HG02885 (cell line): ENCODE data around the gene AP4B1.
A peak's percentile ranks its signal among the peaks of the same experiment; 100 is the strongest.

Experiments used
- ATAC-seq: cut with Tn5 transposase; IDR thresholded peaks from one replicate; pipeline ENCODE4 v1.9.1; 2021; ENCODE audit warnings: mild to moderate bottlenecking; ENCODE audit not compliant: unreplicated experiment, poor library complexity

The AP4B1 gene

DNA sequence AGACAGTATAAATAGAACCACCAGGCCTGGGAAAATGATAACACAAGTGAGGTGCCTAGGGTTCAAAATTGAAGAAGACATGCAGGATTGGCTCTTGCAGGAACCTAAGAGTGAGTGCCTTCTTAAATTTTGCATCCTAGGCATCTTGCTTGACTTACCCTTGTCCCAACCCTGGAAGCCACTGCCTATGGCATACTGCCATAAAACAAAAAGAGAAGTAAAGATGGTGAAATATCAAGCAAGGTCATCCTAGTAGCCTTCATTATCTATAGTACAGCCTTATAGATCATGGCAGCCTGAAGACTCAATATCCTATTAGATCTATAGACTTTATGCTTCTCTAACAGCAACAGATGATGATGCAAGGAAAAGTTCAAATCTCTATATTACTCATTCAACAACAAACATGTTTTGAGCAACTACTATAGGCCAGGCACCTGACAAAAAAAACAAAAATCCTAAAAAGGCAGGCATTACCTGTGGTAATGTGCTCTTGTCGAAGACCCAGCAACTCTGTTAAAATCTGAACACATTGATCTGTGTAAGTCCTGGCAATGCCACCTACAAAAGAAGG, 6.3 kb downstream of the AP4B1 start:
- ATAC-seq, result no peak

DNA sequence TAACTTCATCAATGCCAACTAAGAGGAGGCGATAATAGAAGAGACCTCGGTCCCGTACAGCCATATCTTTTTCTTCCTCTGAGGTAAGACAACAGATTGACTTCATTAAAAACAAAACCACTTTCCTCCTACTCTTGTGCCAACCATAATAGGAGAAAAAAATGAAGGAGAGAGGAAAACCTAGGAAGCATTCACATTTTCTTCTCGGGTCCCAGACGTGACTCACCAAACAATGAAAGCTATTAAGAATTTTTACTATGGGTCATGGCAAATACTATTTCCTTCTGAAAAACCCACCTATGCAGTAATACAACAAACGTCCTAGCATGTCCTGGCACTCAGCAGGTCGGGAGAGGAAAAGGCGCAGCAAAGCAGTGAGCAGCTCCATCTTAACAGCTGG, 8.6 kb downstream of the AP4B1 start:
- ATAC-seq, result no peak

GRCh38 chr1:113895098-113895497, 9.5 kb downstream of the AP4B1 start:
- ATAC-seq, result no peak

DNA sequence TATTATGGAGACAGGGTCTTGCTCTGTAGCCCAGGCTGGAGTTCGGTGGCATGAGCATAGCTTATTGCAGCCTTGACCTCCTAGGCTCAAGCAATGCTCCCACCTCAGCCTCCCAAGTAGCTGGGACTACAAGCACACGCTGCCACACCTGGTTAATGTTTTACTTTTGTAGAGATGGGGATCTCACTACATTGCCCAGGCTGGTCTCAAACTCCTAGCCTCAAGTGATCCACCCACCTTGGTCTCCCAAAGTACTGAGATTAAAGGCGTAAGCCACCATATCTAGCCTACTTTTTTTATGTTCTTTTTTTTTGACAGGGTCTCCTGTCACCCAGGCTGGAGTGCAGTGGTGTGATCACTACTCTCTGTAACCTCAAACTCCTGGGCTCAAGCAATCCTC, 11.3 kb downstream of the AP4B1 start:
- ATAC-seq, result no peak

- ATAC-seq, result no peak
Measured at GRCh38 chr1:113891631-113892220, 12.9 kb downstream of the AP4B1 start.

GRCh38 chr1:113890816-113891215, 13.8 kb downstream of the AP4B1 start:
- no peak for ATAC-seq

DNA sequence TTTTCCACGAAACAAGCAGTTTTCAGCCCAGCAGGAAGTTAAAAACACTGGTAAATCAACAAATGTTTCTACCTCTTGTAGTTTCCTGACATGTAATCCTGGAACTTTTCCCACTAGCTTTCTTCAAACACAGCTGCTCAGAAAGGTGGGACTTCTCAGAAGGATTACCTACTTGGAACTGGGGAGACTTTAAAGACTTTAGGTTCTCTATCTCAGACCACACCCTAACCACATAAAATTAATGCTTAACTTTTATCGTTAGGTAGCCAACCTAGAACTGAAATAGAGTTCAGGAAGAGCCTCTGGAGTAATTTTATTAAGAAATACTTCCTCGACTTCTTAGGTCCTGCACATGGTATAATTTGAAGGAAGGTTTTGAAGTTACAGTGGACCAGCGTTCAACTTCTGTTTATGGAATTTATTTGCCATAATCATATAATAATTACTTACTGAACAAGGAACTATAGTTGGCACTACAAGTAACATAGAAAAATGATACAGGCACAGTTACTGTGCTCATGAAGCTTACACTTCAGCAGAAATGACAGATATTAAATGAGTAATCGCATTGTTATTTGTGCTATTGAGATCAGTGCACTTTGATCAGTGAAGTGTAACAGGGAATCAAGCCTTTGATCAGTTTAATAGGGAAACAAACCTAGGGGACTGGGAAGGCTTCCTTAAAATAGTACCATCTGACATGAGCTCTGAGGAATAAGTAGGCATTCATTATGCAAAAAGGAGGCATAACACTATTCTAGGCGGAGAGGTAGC, 17.0 kb downstream of the AP4B1 start, which contains the start of gene BCL2L15:
Gene BCL2L15 (minus strand): TSS at position 180 of the 774 bp plus-strand sequence. CDS start 206 bp downstream, outside the sequence.
- no peak for ATAC-seq

- no peak for ATAC-seq
Measured at GRCh38 chr1:113886417-113887401, 17.9 kb downstream of the AP4B1 start.

DNA sequence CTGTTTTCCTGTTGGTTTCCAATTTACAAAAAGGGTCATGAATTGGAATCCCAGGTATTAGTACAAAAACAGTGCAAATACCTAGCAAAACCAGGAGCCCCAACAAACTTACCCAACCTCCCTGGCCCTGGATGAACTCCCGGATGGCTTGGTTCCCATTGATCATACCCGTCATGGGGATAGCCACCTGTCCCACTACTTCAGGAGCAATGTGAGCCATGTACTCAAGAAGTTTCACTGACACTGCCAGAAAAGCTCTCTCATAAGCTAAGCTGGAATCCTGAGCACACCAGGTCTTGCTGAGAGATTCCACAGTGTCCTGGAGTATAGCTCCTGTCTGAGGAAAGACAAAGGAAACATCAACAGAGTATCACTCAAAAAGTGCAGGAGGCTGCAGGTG, 22.9 kb downstream of the AP4B1 start:
- no peak for ATAC-seq

DNA sequence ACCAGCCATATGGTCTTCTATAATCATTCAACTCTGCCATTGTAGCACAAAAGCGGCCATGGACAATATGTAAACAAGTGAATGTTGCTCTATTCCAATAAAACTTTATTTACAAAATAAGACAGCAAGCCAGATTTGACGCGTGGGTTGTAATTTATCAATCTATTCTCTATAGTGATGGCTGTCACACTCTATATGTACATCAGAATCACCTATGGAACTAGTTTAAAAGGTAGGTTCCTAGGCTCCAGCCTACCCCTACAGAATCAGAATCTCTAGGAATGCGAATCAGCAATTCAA, 24.9 kb downstream of the AP4B1 start:
- no peak for ATAC-seq

DNA sequence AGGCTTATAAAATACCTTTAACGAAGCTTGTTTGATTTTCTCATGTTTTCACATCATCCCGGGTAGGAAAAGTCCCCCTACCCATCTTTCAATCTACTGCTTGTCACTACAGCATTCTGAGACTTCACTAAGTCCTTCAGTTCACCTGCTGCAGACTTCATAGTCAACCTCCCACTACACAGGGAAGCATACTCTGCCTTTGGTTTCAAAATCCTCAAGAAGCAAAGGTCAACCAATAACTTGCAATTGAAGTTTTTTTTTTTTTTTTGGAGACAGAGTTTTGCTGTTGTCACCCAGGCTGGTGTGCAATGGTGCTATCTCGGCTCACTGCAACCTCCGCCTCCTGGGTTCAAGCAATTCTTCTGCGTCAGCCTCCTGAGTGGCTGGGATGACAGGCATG, 28.4 kb downstream of the AP4B1 start:
- no peak for ATAC-seq

DNA sequence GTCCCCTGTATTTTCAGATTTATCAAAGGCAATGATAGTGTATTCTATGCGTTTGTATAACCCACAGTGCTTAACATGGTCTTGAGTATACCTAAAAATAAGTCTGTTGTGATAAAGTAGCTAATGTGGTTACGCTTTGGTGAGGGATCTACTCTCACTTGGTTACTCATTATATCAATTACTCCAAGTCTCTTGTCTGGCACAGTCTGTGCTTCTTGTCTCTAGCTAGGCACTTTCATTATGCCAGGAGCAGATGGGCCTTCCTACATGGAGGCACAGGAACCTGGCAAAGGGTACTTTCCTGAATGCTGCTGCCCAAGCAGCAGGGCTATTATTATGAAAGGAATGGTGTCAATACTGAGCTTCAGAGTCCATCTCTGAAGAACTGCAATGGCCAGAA, 28.9 kb downstream of the AP4B1 start:
- no peak for ATAC-seq

DNA sequence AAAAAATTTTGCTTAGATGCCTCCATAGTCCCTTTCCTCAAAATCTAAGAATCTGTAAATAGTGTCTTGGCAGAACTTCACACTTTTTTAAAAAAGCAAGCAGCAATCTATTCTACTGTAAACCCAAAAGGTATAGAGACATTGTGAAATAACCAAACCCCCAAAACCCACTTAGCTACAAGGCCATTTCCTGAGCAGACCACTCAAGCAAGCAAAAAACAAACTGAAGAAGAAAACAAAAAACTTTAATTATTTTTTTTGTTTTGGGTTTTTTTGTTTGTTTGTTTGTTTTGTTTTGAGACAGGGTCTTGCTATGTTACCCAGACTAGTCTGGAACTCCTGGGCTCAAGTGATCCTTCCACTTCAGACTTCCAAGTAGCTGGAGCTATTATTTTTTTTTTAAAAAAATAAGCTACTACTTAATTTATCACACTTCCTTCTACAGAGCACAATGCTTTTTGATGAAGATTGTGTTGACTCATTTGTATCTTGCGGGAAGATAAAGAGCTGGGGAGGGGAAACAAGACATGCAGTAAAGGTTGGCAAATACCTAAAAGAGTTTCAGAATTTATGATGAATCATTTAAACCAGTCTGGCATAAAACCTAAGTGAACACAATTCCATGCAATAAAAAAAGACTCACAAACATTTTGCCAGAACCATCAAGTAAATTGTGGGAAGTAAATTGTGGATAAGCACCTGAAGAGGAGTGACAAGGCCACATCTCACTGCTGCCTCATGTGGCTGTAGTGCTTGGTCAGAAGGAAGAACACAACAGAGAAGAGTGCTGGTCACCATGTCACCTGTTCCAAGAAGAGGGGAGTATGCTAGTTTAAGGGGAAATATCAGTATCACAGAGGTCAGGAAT, 30.4 kb downstream of the AP4B1 start:
- peak; percentile 46 for ATAC-seq

DNA sequence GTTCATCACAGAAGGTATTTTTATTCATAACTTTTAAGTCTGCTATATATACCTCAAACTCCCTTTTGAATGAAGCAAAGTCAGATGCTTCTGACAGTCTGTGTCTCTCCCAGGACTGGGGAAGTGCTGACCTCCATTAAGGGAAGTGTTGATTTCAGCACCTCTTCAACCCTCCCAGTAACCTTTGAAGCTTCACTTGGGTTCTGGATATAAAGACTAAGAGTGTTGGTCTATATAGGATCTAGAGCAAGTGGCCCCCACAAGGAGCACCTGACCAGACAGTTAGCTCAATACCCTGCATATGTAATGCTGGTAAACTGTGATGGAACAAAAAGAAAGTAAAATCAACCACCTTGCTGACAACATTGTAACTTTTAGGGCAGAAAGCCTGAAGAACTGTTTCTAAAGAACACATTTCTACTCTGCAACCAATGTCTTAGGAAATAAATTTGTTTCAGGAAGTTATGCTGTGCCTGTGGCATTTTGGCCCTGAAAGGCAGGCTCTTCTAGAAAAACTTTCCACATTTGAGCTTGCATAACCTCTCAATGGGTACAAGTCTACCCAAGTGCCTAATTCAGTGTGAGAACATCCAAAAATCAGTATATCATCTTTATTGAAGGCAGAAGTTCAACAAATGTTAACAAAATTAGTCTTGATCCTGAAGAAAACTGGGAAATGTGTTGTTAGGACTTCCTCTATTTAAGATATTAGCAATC, 32.2 kb downstream of the AP4B1 start:
- ATAC-seq, result peak; percentile 20

- peak; percentile 94 for ATAC-seq
Measured at GRCh38 chr1:113871597-113872113, 32.9 kb downstream of the AP4B1 start, which contains the start of gene PTPN22. PTPN22 (minus strand) TSS chr1:113871712.

- ATAC-seq, result no peak
Measured at GRCh38 chr1:113870778-113871177, 33.8 kb downstream of the AP4B1 start.

- no peak for ATAC-seq
Measured at GRCh38 chr1:113868387-113869083, 36.1 kb downstream of the AP4B1 start.

DNA sequence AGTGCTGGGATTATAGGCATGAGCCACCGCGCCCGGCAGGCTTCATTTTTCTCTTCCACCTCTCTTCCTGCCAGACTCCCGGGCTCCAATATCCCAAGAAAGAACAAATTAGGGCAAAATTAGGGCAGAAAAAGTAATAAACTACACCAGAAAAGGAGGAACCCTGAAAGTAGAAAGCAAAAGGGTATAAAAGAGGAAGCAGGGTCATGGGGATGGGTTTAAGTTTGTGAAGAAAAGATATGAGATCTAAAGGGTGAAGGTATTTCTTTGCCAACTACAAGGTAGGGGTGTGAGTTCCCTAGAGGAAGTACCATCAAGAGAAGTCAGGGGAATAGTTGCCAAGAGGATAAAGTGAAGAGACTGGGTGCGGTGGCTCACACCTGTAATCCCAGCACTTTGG, 43.0 kb downstream of the AP4B1 start:
- ATAC-seq, result no peak
